Neutrophil (primary cell): ENCODE data around the gene NRXN3.

Source experiments
- H3K27ac ChIP-seq: fragments of 200-600 bp; sonication (generic); 2 replicates; pipeline ENCODE4 v1.5.1; 2016; ENCODE audit warnings: mild to moderate bottlenecking, moderate library complexity
- H3K27me3 ChIP-seq: fragments of 200-600 bp; sonication (generic); 2 replicates; pipeline ENCODE4 v1.6.0; 2016; ENCODE audit warnings: mild to moderate bottlenecking
- H3K36me3 ChIP-seq: fragments of 200-600 bp; sonication (generic); 2 replicates; pipeline ENCODE4 v1.5.1; 2017
- H3K4me1 ChIP-seq, 2 experiments: fragments of 200-600 bp in 1 of 2; sonication (generic) in 1 of 2; 1 replicate in 1 of 2; 2 replicates in 1 of 2; pipeline versions ENCODE4 v1.5.1 to v1.6.1; 2013 to 2016; ENCODE audit warnings: low read depth in 1 of 2, low read length in 1 of 2, mild to moderate bottlenecking in 1 of 2, moderate library complexity in 1 of 2; ENCODE audit not compliant: control insufficient read depth in 1 of 2, insufficient read depth in 1 of 2
- H3K4me3 ChIP-seq, 2 experiments: fragments of 200-600 bp in 1 of 2; sonication (generic) in 1 of 2; 1 replicate in 1 of 2; 2 replicates in 1 of 2; pipeline ENCODE4 v1.5.1; 2013 to 2016; ENCODE audit warnings: low read depth in 1 of 2, low read length in 1 of 2, mild to moderate bottlenecking in 1 of 2, moderate library complexity in 1 of 2
- H3K9me3 ChIP-seq: fragments of 200-600 bp; sonication (generic); 2 replicates; pipeline ENCODE4 v1.5.1; 2016
- CTCF ChIP-seq: fragments of 200-600 bp; sonication (generic); IDR thresholded peaks from 2 replicates; pipeline ENCODE4 v1.5.1; 2016; ENCODE audit warnings: antibody characterized with exemption

Gene NRXN3

GRCh38 chr14:78902010-78902623 is 731.9 kb downstream of the NRXN3 start:
- Histone ChIP-seq H3K4me1 (no peaks in the 10 kb centered on the region), H3K27ac (no peak overlapping the region), H3K36me3 (no peaks in the 10 kb centered on the region), H3K9me3 (no peaks in the 10 kb centered on the region), H3K27me3 (no peaks in the 10 kb centered on the region), H3K4me3 (no peak overlapping the region)
- no peak for TF ChIP-seq CTCF

- Histone ChIP-seq H3K36me3 (no peaks in the 10 kb centered on the region), H3K4me3 (no peak overlapping the region), H3K27me3 (no peaks in the 10 kb centered on the region), H3K4me1 (no peaks in the 10 kb centered on the region), H3K9me3 (no peaks in the 10 kb centered on the region), H3K27ac (no peak overlapping the region)
- no peak for TF ChIP-seq CTCF
These were observed 733.9 kb downstream of the NRXN3 start for GRCh38 chr14:78904094-78904493.

GRCh38 chr14:78917462-78917861 is 747.3 kb downstream of the NRXN3 start:
- no peaks in the 10 kb centered on the region for H3K9me3 ChIP-seq
- TF ChIP-seq CTCF = no peak
- no peaks in the 10 kb centered on the region for H3K4me1 ChIP-seq
- no peaks in the 10 kb centered on the region for H3K36me3 ChIP-seq
- H3K27ac ChIP-seq = no peak overlapping the region
- H3K27me3 ChIP-seq = no peaks in the 10 kb centered on the region
- H3K4me3 ChIP-seq = no peak overlapping the region

GRCh38 chr14:78921856-78922255 is 751.7 kb downstream of the NRXN3 start:
- Histone ChIP-seq H3K27ac (no peak overlapping the region), H3K27me3 (no peaks in the 10 kb centered on the region), H3K9me3 (no peaks in the 10 kb centered on the region), H3K4me3 (no peak overlapping the region), H3K36me3 (no peaks in the 10 kb centered on the region), H3K4me1 (no peaks in the 10 kb centered on the region)
- no peak for TF ChIP-seq CTCF

- Histone ChIP-seq H3K4me3 (no peak overlapping the region), H3K4me1 (no peaks in the 10 kb centered on the region), H3K36me3 (no peaks in the 10 kb centered on the region), H3K27ac (no peak overlapping the region), H3K27me3 (no peaks in the 10 kb centered on the region), H3K9me3 (no peaks in the 10 kb centered on the region)
- no peak for TF ChIP-seq CTCF
These were observed 757.1 kb downstream of the NRXN3 start for GRCh38 chr14:78927261-78927660.

GRCh38 chr14:78933166-78933565 is 763.0 kb downstream of the NRXN3 start:
- Histone ChIP-seq H3K9me3 (no peaks in the 10 kb centered on the region), H3K4me1 (no peaks in the 10 kb centered on the region), H3K27ac (no peak overlapping the region), H3K36me3 (no peaks in the 10 kb centered on the region), H3K27me3 (no peaks in the 10 kb centered on the region), H3K4me3 (no peak overlapping the region)
- no peak for TF ChIP-seq CTCF
